ENCODE measurements around the gene CYP1A1. TPM values are rescaled to one million over a fixed set of nuclear protein-coding genes. Genes with fewer than 3 reads are reported as not detected.

CYP1A1 gene
- total RNA-seq, 4 donors from 2014 or later, result 3.0 to 6.8 (median 3.6) TPM

- intact Hi-C loops (cut with DNase I; ENCODE audit: low total_unique reads), result no loop called here
- no peak overlapping the region for H3K4me3 ChIP-seq (ENCODE audit: low read depth, poor library complexity, severe bottlenecking)
Observed at GRCh38 chr15:74716651-74717050, 8.7 kb downstream of the CYP1A1 start.

GRCh38 chr15:74712311-74712710 is 13.0 kb downstream of the CYP1A1 start:
- H3K4me3 ChIP-seq (ENCODE audit: low read depth, poor library complexity, severe bottlenecking), result no peak overlapping the region
- no peak for DNase-seq (ENCODE audit: low spot score in 2 of 2)
- intact Hi-C loops (cut with DNase I; ENCODE audit: low total_unique reads), result no loop called here
- WGBS, 2 donors, result 57 to 60% methylated on average over 3 of the region's 3 CpGs
- TF ChIP-seq POLR2A (IDR thresholded peaks at IDR 0.05), result no peak
- no peak for TF ChIP-seq CTCF (IDR thresholded peaks at IDR 0.05)

More at GRCh38 chr15:74716651-74717050, 8.7 kb downstream of the CYP1A1 start:
- 85% methylated on average over 5 of the region's 5 CpGs for WGBS, 2 donors
- no peak for TF ChIP-seq CTCF (IDR thresholded peaks at IDR 0.05)
- TF ChIP-seq POLR2A (IDR thresholded peaks at IDR 0.05), result no peak
- DNase-seq (ENCODE audit: low spot score in 2 of 2), result no peak

- WGBS, 2 donors, result 46 to 47% methylated on average over 3 of the region's 3 CpGs
- no peak overlapping the region for H3K4me3 ChIP-seq (ENCODE audit: low read depth, poor library complexity, severe bottlenecking)
- no peak for DNase-seq (ENCODE audit: low spot score in 2 of 2)
- intact Hi-C loops (cut with DNase I; ENCODE audit: low total_unique reads), result no loop called here
- TF ChIP-seq CTCF (IDR thresholded peaks at IDR 0.05) (no peak), POLR2A (IDR thresholded peaks at IDR 0.05) (no peak)
Observed at GRCh38 chr15:74710319-74711094, 14.8 kb downstream of the CYP1A1 start.

DNA sequence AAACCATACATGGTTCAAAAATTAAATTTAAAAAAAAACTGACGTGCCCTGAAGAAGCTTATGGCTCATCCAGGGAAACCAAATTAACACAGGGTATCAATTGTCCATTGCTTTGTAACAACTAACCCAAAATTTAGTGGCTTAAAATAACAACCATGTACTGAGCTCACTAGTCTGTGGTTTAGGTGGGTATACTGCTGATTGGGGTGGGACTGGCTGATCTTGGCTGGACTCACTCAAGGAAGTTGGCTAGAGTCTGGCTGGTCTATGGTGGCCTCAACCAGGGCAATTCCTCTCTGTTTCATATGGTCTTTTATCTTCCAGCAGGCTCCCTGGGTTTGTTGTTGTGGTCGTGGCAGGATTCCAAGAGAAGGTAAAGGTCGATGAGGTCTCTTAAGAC is 15.4 kb downstream of the CYP1A1 start:
- 63 to 77% methylated on average over 3 of the region's 3 CpGs for WGBS, 2 donors
- no peak for TF ChIP-seq POLR2A (IDR thresholded peaks at IDR 0.05)
- TF ChIP-seq CTCF (IDR thresholded peaks at IDR 0.05), result no peak
- DNase-seq (ENCODE audit: low spot score in 2 of 2), result no peak

DNA sequence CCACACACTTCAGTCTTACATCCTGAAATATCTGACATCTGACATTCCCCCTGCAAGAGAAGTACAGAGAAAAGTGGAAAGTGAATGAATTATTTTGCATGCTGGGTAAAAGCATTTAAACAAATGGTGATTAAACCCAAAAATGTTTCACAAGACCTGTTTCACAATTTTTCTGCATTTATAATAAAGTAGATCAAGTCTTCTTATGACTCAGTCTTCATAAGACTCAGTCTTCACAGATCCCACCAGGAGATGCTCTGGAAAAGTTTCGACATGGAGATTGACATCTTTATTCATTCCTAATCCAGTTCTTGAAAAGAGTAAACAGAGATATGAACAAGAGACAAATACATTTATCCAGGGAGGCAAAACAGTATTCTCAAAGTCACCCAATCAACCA is 16.3 kb downstream of the CYP1A1 start:
- intact Hi-C loops (cut with DNase I; ENCODE audit: low total_unique reads), result no loop called here
- 29 to 47% methylated on average over 1 of the region's 1 CpG for WGBS, 2 donors
- H3K4me3 ChIP-seq (ENCODE audit: low read depth, poor library complexity, severe bottlenecking), result no peak overlapping the region
- no peak for DNase-seq (ENCODE audit: low spot score in 2 of 2)
- no peak for TF ChIP-seq POLR2A (IDR thresholded peaks at IDR 0.05)
- TF ChIP-seq CTCF (IDR thresholded peaks at IDR 0.05), result no peak

More for the DNA sequence above, 15.4 kb downstream of the CYP1A1 start:
- no peak overlapping the region for H3K4me3 ChIP-seq (ENCODE audit: low read depth, poor library complexity, severe bottlenecking)
- intact Hi-C loops (cut with DNase I; ENCODE audit: low total_unique reads), result no loop called here

DNA sequence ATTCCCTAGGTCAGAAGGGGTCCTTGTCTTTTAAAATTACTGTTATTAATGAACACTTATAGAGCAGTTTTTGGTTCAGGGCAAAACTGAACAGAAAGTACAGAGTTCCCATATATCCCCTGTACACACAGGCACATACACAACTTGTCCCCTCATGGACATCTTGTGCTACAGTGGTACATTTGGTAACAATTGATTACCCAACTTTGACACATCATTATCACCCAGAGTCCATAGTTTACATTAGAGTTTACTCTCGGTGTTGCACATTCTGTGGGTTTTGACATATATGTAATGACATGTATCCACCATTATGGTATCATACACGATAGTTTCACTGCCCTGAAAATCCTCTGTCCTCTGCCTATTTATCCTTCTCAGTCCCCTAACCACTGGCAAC is 28.5 kb downstream of the CYP1A1 start:
- no peak for DNase-seq (ENCODE audit: low spot score in 2 of 2)
- no peak overlapping the region for H3K4me3 ChIP-seq (ENCODE audit: low read depth, poor library complexity, severe bottlenecking)
- TF ChIP-seq POLR2A (IDR thresholded peaks at IDR 0.05) (no peak), CTCF (IDR thresholded peaks at IDR 0.05) (no peak)
- WGBS, 2 donors, result 63 to 76% methylated on average over 2 of the region's 2 CpGs
- intact Hi-C loops (cut with DNase I; ENCODE audit: low total_unique reads), result no loop called here

All from lower leg skin (tissue), 4 donors.